Esophagus squamous epithelium (tissue), 5 donors: ENCODE results near the gene FGFBP2. TPM values are rescaled to one million over a fixed set of nuclear protein-coding genes. Genes with fewer than 3 reads are reported as not detected.

Experiments
- DNase-seq: peaks from one replicate; lab custom pipeline; 2025; lab: John Stamatoyannopoulos, UW
- H3K27ac ChIP-seq, 4 donors: fragments of 200-600 bp; sonication (generic); one replicate each; pipeline ENCODE4 v1.5.1; 2016 to 2019; ENCODE audit warnings: mild to moderate bottlenecking in 1 of 4
- H3K27me3 ChIP-seq, 4 donors: fragments of 200-600 bp; sonication (generic); 1 replicate in 3 of 4; 2 replicates in 1 of 4; pipeline versions ENCODE4 v1.5.1 to v1.6.0; 2017 to 2021; ENCODE audit warnings: antibody characterized with exemption in 1 of 4
- H3K36me3 ChIP-seq, 3 donors: fragments of 200-600 bp; sonication (generic); one replicate each; pipeline ENCODE4 v1.5.1; 2016 to 2019
- H3K4me1 ChIP-seq, 3 donors: fragments of 200-600 bp; sonication (generic); one replicate each; pipeline ENCODE4 v1.5.1; 2017 to 2019
- H3K4me3 ChIP-seq, 4 donors: fragments of 200-600 bp; sonication (generic); 1 replicate in 3 of 4; 2 replicates in 1 of 4; pipeline ENCODE4 v1.5.1; 2016 to 2019; ENCODE audit warnings: mild to moderate bottlenecking in 2 of 4, moderate library complexity in 1 of 4
- H3K9me3 ChIP-seq, 3 donors: fragments of 200-600 bp; sonication (generic); one replicate each; pipeline ENCODE4 v1.5.1; 2016 to 2019
- CTCF ChIP-seq, 6 experiments: fragments of 450-650 bp in 4 of 6; fragments of 200-600 bp in 2 of 6; sonication (generic) in 2 of 6; IDR thresholded peaks; one replicate each; pipeline ENCODE4 v1.5.1; 2016 to 2019; ENCODE audit warnings: antibody characterized with exemption in 6 of 6, mild to moderate bottlenecking in 4 of 6, moderate library complexity in 4 of 6
- POLR2A ChIP-seq, 4 donors: fragments of 450-650 bp; IDR thresholded peaks; one replicate each; pipeline ENCODE4 v1.6.1; 2017; ENCODE audit warnings: antibody characterized with exemption in 4 of 4, mild to moderate bottlenecking in 4 of 4, moderate library complexity in 3 of 4
- whole genome bisulfite sequencing, 2 donors: methylation state at CpG; one replicate each; pipeline ENCODE4 v1.1.5; 2018; 5-methylcytosine and 5-hydroxymethylcytosine counted together
- intact Hi-C: fragments of 100-400 bp; cut with DNase I; formaldehyde crosslinking; loops from one replicate; pipeline ENCODE4 v1.15.0; 2022
- total RNA-seq, 4 donors: library from RNA; depleted of rRNA; stranded (reverse); fragments of >200 nt; gene quantifications; one replicate each; pipeline ENCODE4 v1.1.0, GENCODE V29; 2016
- donor health status: DM: yes; HTN: yes; CAD: no.

Gene FGFBP2
- total RNA-seq, 4 donors from 2014 or later = not detected

GRCh38 chr4:15992167-15992485 is 29.2 kb upstream of the FGFBP2 start:
- WGBS, 2 donors = 27 to 52% methylated on average over 2 of the region's 2 CpGs
- H3K4me3 ChIP-seq = no peak overlapping the region
- intact Hi-C loops = no loop called here

GRCh38 chr4:15990570-15991285 is 27.8 kb upstream of the FGFBP2 start:
- 58 to 70% methylated on average over 11 to 12 of the region's 12 CpGs for WGBS, 2 donors

More at GRCh38 chr4:15992167-15992485, 29.2 kb upstream of the FGFBP2 start:
- Histone ChIP-seq H3K36me3 (no peaks in the 10 kb centered on the region), H3K27ac (no peak overlapping the region), H3K4me1 (no peaks in the 10 kb centered on the region), H3K9me3 (no peaks in the 10 kb centered on the region), H3K27me3 (peaks cover 0 to 14% (median 0%) of the 10 kb centered on the region in 4 donors)
- TF ChIP-seq POLR2A (IDR thresholded peaks at IDR 0.05) = no peak
- TF ChIP-seq CTCF (IDR thresholded peaks at IDR 0.05) = no peak
- no peak for DNase-seq

GRCh38 chr4:15989424-15989823 is 26.4 kb upstream of the FGFBP2 start:
- WGBS, 2 donors = 70% methylated on average over 6 of the region's 6 CpGs
- no peaks in the 10 kb centered on the region for H3K4me1 ChIP-seq
- TF ChIP-seq POLR2A (IDR thresholded peaks at IDR 0.05) = no peak
- TF ChIP-seq CTCF (IDR thresholded peaks at IDR 0.05) = no peak
- no peak overlapping the region for H3K27ac ChIP-seq
- H3K27me3 ChIP-seq = peaks cover 0 to 14% (median 0%) of the 10 kb centered on the region in 4 donors
- H3K4me3 ChIP-seq = no peak overlapping the region
- intact Hi-C loops = no loop called here
- DNase-seq = no peak
- no peaks in the 10 kb centered on the region for H3K36me3 ChIP-seq
- no peaks in the 10 kb centered on the region for H3K9me3 ChIP-seq

More at GRCh38 chr4:15990570-15991285, 27.8 kb upstream of the FGFBP2 start:
- Histone ChIP-seq H3K36me3 (no peaks in the 10 kb centered on the region), H3K9me3 (no peaks in the 10 kb centered on the region), H3K27ac (no peak overlapping the region), H3K27me3 (peaks cover 0 to 14% (median 0%) of the 10 kb centered on the region in 4 donors), H3K4me3 (no peak overlapping the region), H3K4me1 (no peaks in the 10 kb centered on the region)
- intact Hi-C loops = no loop called here
- DNase-seq = no peak
- TF ChIP-seq CTCF (IDR thresholded peaks at IDR 0.05) (no peak), POLR2A (IDR thresholded peaks at IDR 0.05) (no peak)

- Histone ChIP-seq H3K27ac (no peak overlapping the region), H3K4me1 (no peaks in the 10 kb centered on the region), H3K36me3 (no peaks in the 10 kb centered on the region), H3K4me3 (no peak overlapping the region), H3K27me3 (peaks cover 0 to 14% (median 0%) of the 10 kb centered on the region in 4 donors), H3K9me3 (no peaks in the 10 kb centered on the region)
- DNase-seq = no peak
- TF ChIP-seq POLR2A (IDR thresholded peaks at IDR 0.05) (no peak), CTCF (IDR thresholded peaks at IDR 0.05) (no peak)
- 78 to 86% methylated on average over 1 of the region's 1 CpG for WGBS, 2 donors
- intact Hi-C loops = no loop called here
Measured at GRCh38 chr4:15988222-15988621, 25.2 kb upstream of the FGFBP2 start.

GRCh38 chr4:15986907-15987306 is 23.9 kb upstream of the FGFBP2 start:
- Histone ChIP-seq H3K27me3 (peaks cover 0 to 14% (median 0%) of the 10 kb centered on the region in 4 donors), H3K9me3 (no peaks in the 10 kb centered on the region), H3K4me3 (no peak overlapping the region), H3K4me1 (no peaks in the 10 kb centered on the region), H3K36me3 (no peaks in the 10 kb centered on the region), H3K27ac (no peak overlapping the region)
- TF ChIP-seq CTCF (IDR thresholded peaks at IDR 0.05) = no peak
- no peak for TF ChIP-seq POLR2A (IDR thresholded peaks at IDR 0.05)
- intact Hi-C loops = no loop called here
- no peak for DNase-seq
- WGBS, 2 donors = 43 to 55% methylated on average over 2 to 4 of the region's 5 CpGs
